ENCODE measurements around the gene AGAP6. TPM values are rescaled to one million over a fixed set of nuclear protein-coding genes. Genes with fewer than 3 reads are reported as not detected.
"Not testable (repeated sequence)": the region's sequence is repeated elsewhere in the genome, so short reads cannot be mapped to it uniquely, and the experiment has no call there.

Gene AGAP6
- polyA plus RNA-seq (2011; rRNA removed) (8.5 and 10.5 TPM in 2 replicates), polyA minus RNA-seq (2011; rRNA and poly(A)+ RNA removed) (2.5 and 4.5 TPM in 2 replicates)

DNA sequence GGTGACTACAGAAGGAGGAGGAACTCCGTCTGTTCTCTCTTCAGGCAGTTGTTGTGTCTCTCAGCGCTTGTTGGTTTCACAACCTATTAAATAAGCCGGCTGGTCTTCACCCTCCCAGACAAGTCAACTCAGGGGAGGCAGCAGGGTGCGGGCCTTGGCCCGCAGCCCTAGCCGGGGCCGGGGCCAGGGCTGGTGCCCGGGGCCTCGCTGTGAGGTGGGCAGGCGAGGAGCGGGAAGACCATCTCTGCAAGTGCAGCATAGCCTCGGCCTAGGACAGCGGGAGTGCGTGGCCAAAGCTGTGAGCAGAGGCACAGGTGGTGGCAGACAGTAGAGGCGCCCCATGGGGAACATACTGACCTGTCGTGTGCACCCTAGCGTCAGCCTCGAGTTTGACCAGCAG lies at the start of gene AGAP6:
Gene AGAP6 (plus strand): TSS at position 31 of the 400 bp plus-strand sequence. CDS start 310 bp downstream, at position 341.
- POLR2A ChIA-PET; DNase-seq (ENCODE audit: low read depth); CTCF ChIA-PET; H3K36me3 ChIP-seq (ENCODE audit: control insufficient read depth, insufficient read depth, low read length); H3K4me3 ChIP-seq (ENCODE audit: low read depth, low read length); H3K27me3 ChIP-seq (ENCODE audit: control insufficient read depth, insufficient read depth, low read length): not testable (repeated sequence)

DNA sequence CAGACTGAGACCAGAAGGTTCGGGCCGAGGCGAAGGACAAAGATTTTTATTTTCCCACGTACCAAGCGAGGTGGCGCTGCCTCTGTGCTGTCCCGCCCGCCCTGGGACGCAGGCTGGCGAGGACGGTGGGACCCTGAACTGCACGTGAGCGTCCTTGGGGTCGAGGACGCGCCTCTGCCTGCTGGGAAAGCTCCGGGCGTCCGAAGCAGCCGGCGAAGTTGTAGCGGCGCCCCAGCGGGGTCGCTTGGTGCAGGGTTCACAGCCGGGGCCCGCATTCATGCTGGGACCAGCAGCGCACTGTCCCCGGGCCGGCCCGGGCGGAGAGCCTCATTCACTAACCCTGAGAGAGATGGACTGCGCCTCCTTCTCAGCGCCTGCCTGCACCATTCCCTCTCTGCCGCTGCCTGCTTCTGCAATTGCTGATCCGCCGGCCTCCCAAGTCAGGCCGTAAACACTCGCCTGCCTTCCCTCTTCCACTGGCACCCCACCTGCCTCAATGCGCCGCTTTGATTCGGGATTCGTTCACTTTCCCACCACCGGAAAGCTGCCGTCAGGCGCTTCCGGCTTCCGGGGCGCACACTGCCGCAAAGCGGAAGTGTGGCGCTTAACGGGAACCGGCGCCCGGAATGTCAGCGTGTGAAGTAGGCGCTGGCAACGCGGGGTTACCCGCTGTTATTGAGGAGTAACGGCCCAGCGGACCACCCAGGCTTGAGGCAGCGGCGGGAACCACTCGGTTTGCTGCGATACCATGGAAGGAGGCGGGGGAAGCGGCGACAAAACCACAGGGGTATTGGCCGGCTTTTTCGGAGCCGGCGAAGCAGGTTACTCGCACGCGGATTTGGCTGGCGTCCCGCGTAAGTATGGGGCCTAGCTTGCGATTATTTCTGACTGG lies 46.5 kb upstream of the AGAP6 start, which contains the start of the genes PARG and TIMM23B:
Gene PARG (minus strand): TSS at position 581 of the 892 bp plus-strand sequence. CDS start 302 bp downstream, at position 279.
Gene TIMM23B (plus strand): TSS at position 607 of the 892 bp plus-strand sequence. CDS start 142 bp downstream, at position 749.
- DNase-seq (ENCODE audit: low read depth); H3K27me3 ChIP-seq (ENCODE audit: control insufficient read depth, insufficient read depth, low read length); CTCF ChIA-PET; H3K36me3 ChIP-seq (ENCODE audit: control insufficient read depth, insufficient read depth, low read length); POLR2A ChIA-PET: not testable (repeated sequence)
- H3K4me3 ChIP-seq (ENCODE audit: low read depth, low read length) = peak within 1 kb of the TSS; percentile 75
- TF ChIP-seq, protein P1, sequence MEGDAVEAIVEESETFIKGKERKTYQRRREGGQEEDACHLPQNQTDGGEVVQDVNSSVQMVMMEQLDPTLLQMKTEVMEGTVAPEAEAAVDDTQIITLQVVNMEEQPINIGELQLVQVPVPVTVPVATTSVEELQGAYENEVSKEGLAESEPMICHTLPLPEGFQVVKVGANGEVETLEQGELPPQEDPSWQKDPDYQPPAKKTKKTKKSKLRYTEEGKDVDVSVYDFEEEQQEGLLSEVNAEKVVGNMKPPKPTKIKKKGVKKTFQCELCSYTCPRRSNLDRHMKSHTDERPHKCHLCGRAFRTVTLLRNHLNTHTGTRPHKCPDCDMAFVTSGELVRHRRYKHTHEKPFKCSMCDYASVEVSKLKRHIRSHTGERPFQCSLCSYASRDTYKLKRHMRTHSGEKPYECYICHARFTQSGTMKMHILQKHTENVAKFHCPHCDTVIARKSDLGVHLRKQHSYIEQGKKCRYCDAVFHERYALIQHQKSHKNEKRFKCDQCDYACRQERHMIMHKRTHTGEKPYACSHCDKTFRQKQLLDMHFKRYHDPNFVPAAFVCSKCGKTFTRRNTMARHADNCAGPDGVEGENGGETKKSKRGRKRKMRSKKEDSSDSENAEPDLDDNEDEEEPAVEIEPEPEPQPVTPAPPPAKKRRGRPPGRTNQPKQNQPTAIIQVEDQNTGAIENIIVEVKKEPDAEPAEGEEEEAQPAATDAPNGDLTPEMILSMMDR (IDR thresholded peaks at IDR 0.05; ENCODE audit: insufficient read depth, low read depth, low read length) = peak; percentile 15; the same call in 1 of the 2 replicates

DNA sequence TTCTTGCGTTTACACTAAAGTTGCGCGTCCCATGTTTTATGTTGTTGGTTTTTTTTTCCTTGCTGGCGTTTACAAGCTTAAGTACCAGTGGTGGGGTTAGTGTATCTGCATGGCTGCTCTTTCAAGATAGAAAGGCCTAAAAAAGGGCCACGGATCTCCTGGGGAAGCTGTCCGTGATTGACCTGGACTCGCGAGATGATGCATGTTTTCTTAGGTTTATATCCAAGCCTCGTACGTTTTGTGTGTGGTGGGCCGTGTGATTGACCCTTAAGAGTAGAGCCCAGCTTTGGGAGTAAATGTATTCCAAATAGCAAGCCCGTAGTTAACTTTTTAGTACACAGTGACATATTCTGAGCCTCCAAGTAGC lies 45.9 kb upstream of the AGAP6 start:
- peak overlapping the region; percentile 75 for H3K4me3 ChIP-seq (ENCODE audit: low read depth, low read length)
- CTCF ChIA-PET; POLR2A ChIA-PET; H3K36me3 ChIP-seq (ENCODE audit: control insufficient read depth, insufficient read depth, low read length); H3K27me3 ChIP-seq (ENCODE audit: control insufficient read depth, insufficient read depth, low read length); DNase-seq (ENCODE audit: low read depth): not testable (repeated sequence)

DNA sequence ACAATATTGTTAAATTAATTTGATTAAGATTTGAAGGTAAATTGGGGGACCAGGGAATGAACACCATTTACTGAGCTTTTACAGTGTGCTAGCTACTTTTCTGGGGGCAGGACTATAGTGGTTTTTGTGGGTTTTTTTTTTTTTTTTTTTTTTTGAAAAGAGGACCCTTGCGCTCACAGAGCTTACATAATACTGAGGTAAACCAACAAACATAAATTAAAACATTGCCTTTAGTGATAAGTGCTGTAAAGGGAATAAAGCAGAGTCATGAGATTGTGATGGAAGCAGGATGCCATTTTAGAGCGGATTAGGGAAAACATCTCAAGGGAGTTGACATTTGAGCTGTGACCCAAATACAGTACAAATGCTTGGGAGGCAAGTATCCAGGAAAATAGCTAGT lies 44.6 kb upstream of the AGAP6 start:
- H3K4me3 ChIP-seq (ENCODE audit: low read depth, low read length); DNase-seq (ENCODE audit: low read depth); H3K27me3 ChIP-seq (ENCODE audit: control insufficient read depth, insufficient read depth, low read length); POLR2A ChIA-PET; H3K36me3 ChIP-seq (ENCODE audit: control insufficient read depth, insufficient read depth, low read length); CTCF ChIA-PET: not testable (repeated sequence)

GRCh38 chr10:49948142-49948541 lies 40.1 kb upstream of the AGAP6 start:
- CTCF ChIA-PET; DNase-seq (ENCODE audit: low read depth); H3K4me3 ChIP-seq (ENCODE audit: low read depth, low read length); POLR2A ChIA-PET; H3K27me3 ChIP-seq (ENCODE audit: control insufficient read depth, insufficient read depth, low read length); H3K36me3 ChIP-seq (ENCODE audit: control insufficient read depth, insufficient read depth, low read length): not testable (repeated sequence)

- H3K4me3 ChIP-seq (ENCODE audit: low read depth, low read length); H3K27me3 ChIP-seq (ENCODE audit: control insufficient read depth, insufficient read depth, low read length); DNase-seq (ENCODE audit: low read depth); POLR2A ChIA-PET; H3K36me3 ChIP-seq (ENCODE audit: control insufficient read depth, insufficient read depth, low read length); CTCF ChIA-PET: not testable (repeated sequence)
These were observed 39.5 kb upstream of the AGAP6 start for GRCh38 chr10:49948737-49949136.

GRCh38 chr10:49952006-49952405 lies 36.2 kb upstream of the AGAP6 start:
- H3K4me3 ChIP-seq (ENCODE audit: low read depth, low read length); CTCF ChIA-PET; H3K36me3 ChIP-seq (ENCODE audit: control insufficient read depth, insufficient read depth, low read length); POLR2A ChIA-PET; H3K27me3 ChIP-seq (ENCODE audit: control insufficient read depth, insufficient read depth, low read length); DNase-seq (ENCODE audit: low read depth): not testable (repeated sequence)

DNA sequence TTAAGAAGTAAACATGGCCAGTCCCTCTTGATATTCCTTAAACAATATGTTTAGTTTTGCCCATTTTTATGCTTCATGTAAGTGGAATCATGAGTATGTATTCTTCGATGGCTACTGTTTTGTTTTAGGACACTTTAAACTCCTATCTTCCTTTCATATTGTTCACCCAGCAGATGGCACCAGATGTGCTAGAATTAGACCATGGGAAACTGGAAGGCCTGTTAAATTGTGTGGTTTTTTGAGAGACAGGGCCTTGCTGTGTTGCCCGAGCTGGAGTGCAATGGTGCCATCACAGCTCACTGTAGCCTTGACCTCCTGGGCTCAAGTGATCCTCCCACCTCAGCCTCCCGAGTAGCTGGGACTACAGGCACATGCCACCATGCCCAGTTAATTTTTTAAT lies 35.1 kb upstream of the AGAP6 start:
- POLR2A ChIA-PET; H3K36me3 ChIP-seq (ENCODE audit: control insufficient read depth, insufficient read depth, low read length); H3K27me3 ChIP-seq (ENCODE audit: control insufficient read depth, insufficient read depth, low read length); CTCF ChIA-PET; DNase-seq (ENCODE audit: low read depth); H3K4me3 ChIP-seq (ENCODE audit: low read depth, low read length): not testable (repeated sequence)
- TF ChIP-seq, protein P1 (IDR thresholded peaks at IDR 0.05; ENCODE audit: insufficient read depth, low read depth, low read length) = 0 out of 2 replicates have a peak, but pooled peaks have one; percentile 5

DNA sequence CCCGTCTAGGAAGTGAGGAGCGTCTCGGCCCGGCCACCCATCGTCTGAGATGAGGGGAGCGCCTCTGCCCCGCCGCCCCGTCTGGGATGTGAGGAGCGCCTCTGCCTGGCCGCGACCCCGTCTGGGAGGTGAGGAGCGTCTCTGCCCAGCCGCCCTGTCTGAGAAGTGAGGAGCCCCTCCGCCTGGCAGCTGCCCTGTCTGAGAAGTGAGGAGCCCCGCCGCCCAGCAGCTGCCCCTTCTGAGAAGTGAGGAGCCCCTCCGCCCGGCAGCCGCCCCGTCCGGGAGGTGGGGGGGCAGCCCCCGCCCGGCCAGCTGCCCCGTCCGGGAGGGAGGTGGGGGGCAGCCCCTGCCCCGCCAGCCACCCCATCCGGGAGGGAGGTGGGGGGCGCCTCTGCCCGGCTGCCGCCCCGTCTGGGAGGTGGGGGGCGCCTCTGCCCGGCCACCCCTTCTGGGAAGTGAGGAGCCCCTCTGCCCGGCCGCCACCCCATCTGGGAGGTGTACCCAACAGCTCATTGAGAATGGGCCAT lies 17.8 kb upstream of the AGAP6 start:
- CTCF ChIA-PET; H3K27me3 ChIP-seq (ENCODE audit: control insufficient read depth, insufficient read depth, low read length); DNase-seq (ENCODE audit: low read depth); H3K36me3 ChIP-seq (ENCODE audit: control insufficient read depth, insufficient read depth, low read length); POLR2A ChIA-PET; H3K4me3 ChIP-seq (ENCODE audit: low read depth, low read length): not testable (repeated sequence)

DNA sequence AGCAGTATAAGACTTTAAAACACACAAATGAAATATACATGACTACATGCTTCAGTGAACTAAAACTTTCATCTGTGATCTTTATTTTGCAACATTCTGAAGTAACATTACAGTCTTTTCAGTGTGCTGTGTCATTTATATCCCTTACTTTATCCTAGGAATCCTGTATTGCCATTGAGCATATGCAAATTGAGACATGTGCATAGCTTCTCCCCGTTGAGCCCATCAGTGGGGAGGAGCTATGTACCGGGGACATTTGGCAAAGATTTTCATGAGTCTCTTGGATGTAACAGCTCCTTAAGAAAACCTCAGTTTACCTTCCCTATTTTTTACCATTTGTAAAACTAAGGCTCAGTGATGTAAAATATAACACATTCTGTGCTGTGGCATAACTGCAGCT lies 16.7 kb upstream of the AGAP6 start:
- H3K4me3 ChIP-seq (ENCODE audit: low read depth, low read length); H3K27me3 ChIP-seq (ENCODE audit: control insufficient read depth, insufficient read depth, low read length); DNase-seq (ENCODE audit: low read depth); H3K36me3 ChIP-seq (ENCODE audit: control insufficient read depth, insufficient read depth, low read length); POLR2A ChIA-PET; CTCF ChIA-PET: not testable (repeated sequence)

DNA sequence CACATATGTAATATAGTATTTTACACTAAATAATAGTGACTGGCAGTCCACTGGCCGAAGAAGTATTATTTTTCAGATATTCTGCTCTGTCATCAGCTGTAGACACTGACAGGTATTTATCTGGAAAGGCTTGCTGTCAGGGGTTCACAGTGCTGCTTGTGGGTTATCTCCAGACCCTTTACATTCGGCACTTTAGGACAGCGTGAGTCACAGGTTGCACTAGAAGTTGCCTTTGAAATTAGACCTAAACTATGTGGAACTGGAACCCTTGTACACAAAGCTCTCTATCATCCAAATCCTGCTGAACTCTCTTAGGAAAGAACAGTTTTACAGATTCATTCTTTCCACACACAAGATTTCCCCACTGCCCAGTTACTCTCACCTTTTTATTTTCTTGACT lies 16.1 kb upstream of the AGAP6 start:
- CTCF ChIA-PET, POLR2A ChIA-PET: not testable (repeated sequence)

More for the DNA sequence above, 16.1 kb upstream of the AGAP6 start:
- not testable (repeated sequence) for DNase-seq (ENCODE audit: low read depth); H3K36me3 ChIP-seq (ENCODE audit: control insufficient read depth, insufficient read depth, low read length); H3K4me3 ChIP-seq (ENCODE audit: low read depth, low read length); H3K27me3 ChIP-seq (ENCODE audit: control insufficient read depth, insufficient read depth, low read length)
